ENCODE results near the gene MAPRE3. TPM values are rescaled to one million over a fixed set of nuclear protein-coding genes. Genes with fewer than 3 reads are reported as not detected.
"Not testable (repeated sequence)": the region's sequence is repeated elsewhere in the genome, so short reads cannot be mapped to it uniquely, and the experiment has no call there.

Gene MAPRE3
- total and polyA plus RNA-seq, 4 experiments from 2014 or later, result 1.3 to 3.6 (median 2.9) TPM

DNA sequence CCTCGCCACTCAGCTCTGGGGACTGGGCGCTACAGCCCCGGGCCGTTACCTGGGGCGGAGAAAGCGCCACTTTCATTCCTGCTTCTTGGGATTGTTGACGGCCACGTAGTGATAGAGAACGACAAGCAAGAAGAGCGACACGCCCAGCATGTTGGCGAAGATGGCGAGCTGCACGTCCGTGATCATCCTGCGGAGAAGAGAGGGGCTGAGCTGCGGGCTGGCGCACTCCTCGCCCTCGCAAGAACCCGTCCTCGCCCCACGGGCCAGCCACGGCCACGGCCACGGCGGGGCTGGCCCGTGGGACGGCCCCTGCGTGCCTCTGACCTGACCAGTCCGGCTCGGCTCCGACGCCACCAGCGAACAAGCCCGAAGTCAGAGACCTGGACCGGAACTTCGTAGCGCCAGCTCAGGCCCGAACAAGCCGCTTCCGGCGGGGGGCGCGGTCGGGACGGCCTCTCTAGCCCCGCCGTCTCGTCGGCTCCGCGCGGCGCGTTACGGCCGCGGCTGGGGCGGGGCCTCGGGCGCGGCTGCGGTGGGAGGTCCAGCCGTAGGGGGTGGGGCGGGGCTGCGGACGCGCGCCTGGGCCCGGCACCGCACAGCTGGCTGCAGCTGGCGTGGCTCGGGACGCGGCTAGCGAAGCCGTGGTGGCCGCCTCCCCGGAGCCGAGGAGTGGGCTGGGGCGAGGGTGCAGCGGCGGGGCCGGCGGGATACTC lies 101.0 kb downstream of the MAPRE3 start, which contains the start of gene OST4:
TSS of gene OST4 (minus strand) at position 378 of the 713 bp plus-strand sequence.
- H3K9me3 ChIP-seq (ENCODE audit: control insufficient read depth in 1 of 2, low read length in 2 of 2), result no peaks in the 10 kb centered on the region
- CTCF ChIA-PET (ENCODE audit: partially characterized antibody), result interaction anchor here (1.0 to 5.7 kb wide), 4 partner anchors 13 to 298 kb away, joined by 3 to 46 read pairs (median 9); partner anchors contain the start of genes AGBL5 and KHK
- no peaks in the 10 kb centered on the region for H3K9me3 Mint-ChIP-seq
- peaks cover 20 to 35% of the 10 kb centered on the region in 2 donors for H3K36me3 Mint-ChIP-seq
- peak within 1 kb of the TSS; percentile 95 to 97 for H3K4me3 ChIP-seq (ENCODE audit: low read length in 2 of 2)
- intact Hi-C loops (cut with micrococcal nuclease), result loop anchor here (1.0 to 2.0 kb wide), 4 partner anchors 10 to 39 kb away; partner anchors contain the start of genes AGBL5, KHK and TMEM214
- H3K27me3 Mint-ChIP-seq, result no peaks in the 10 kb centered on the region
- H3K4me1 Mint-ChIP-seq, result peaks cover 44 to 86% (median 70%) of the 10 kb centered on the region in 4 donors
- H3K4me1 ChIP-seq (ENCODE audit: insufficient read depth, low read length), result peaks cover 62% of the 10 kb centered on the region
- POLR2A ChIA-PET (ENCODE audit: partially characterized antibody), result interaction anchor here (0.7 to 18.9 kb wide), 16 partner anchors 9 to 357 kb away, joined by 3 to 402 read pairs (median 4); partner anchors contain the start of genes AGBL5, ATRAID, GTF3C2 and KHK
- H3K36me3 ChIP-seq (ENCODE audit: insufficient read depth, low read length), result peaks cover 26% of the 10 kb centered on the region
- peak within 1 kb of the TSS; percentile 93 to 99 (median 98) for H3K27ac Mint-ChIP-seq
- H3K27me3 ChIP-seq (ENCODE audit: insufficient read depth, low read length), result no peaks in the 10 kb centered on the region
- peak within 1 kb of the TSS; percentile 92 to 98 (median 97) for H3K4me3 Mint-ChIP-seq
- H3K27ac ChIP-seq (ENCODE audit: low read depth, low read length), result peak within 1 kb of the TSS; percentile 95
- peak; percentile 87 to 91 (median 89) for DNase-seq

DNA sequence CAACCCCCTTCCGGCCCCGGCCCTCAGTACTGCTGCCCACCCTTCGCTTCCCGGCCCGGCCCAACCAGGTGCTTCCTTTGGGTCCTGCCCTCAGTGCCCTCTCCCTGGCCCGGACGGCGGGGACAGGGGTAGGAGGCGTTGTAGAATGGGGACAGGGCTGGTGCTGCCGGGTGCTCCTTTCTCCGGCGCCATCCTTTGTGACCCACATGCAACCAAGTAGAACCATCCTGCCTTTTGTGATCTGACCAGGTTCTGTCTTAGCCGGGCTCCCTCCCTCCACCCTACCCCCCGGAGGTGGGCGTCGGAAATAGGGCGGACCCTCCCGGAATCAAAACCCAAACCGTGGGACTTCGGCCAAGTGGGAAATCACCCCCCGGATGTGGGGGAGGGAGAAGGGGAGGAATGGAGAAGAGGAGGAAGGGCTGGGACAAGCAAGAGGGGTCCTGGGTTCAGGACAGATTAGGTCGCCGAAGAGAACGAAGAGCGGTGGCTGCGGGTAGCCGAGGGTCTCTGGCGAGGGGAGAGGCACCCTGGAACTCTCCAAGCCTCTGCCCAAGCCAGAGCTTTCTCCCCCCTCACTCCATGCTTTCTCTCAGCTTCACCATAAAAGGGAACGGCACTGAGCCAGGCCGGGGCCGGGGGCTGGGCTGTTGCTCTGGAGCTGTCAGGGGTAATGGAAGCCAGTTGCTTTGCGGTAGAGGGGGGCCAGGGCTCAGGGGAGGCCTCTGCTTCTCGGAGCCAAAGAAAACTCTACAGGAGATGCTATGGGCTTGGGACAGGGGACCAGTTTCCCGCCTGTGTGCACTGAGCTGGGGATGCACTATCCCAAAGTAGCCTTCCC lies 101.8 kb downstream of the MAPRE3 start:
- intact Hi-C loops (cut with micrococcal nuclease), result loop anchor here (1.0 to 2.0 kb wide), 4 partner anchors 9 to 39 kb away; partner anchors contain the start of genes AGBL5, KHK and TMEM214
- CTCF ChIA-PET (ENCODE audit: partially characterized antibody), result interaction anchor here (1.0 to 5.7 kb wide), 4 partner anchors 12 to 297 kb away, joined by 3 to 46 read pairs (median 9); partner anchors contain the start of genes AGBL5 and KHK
- peaks cover 26% of the 10 kb centered on the region for H3K36me3 ChIP-seq (ENCODE audit: insufficient read depth, low read length)
- peaks cover 19 to 35% of the 10 kb centered on the region in 2 donors for H3K36me3 Mint-ChIP-seq
- H3K4me3 Mint-ChIP-seq, result peak overlapping the region; percentile 67 to 83 (median 80)
- DNase-seq, result peak in 1 of 5 donors; percentile 10
- H3K27ac ChIP-seq (ENCODE audit: low read depth, low read length), result peak overlapping the region; percentile 95
- POLR2A ChIA-PET (ENCODE audit: partially characterized antibody), result interaction anchor here (0.6 to 18.9 kb wide), 16 partner anchors 8 to 337 kb away, joined by 3 to 402 read pairs (median 4); partner anchors contain the start of genes AGBL5, ATRAID, KHK and PPM1G
- no peaks in the 10 kb centered on the region for H3K9me3 ChIP-seq (ENCODE audit: control insufficient read depth in 1 of 2, low read length in 2 of 2)
- peaks cover 46 to 87% (median 69%) of the 10 kb centered on the region in 4 donors for H3K4me1 Mint-ChIP-seq
- H3K27me3 Mint-ChIP-seq, result no peaks in the 10 kb centered on the region
- peak overlapping the region; percentile 38 to 97 for H3K4me3 ChIP-seq (ENCODE audit: low read length in 2 of 2)
- no peaks in the 10 kb centered on the region for H3K9me3 Mint-ChIP-seq
- no peaks in the 10 kb centered on the region for H3K27me3 ChIP-seq (ENCODE audit: insufficient read depth, low read length)
- H3K4me1 ChIP-seq (ENCODE audit: insufficient read depth, low read length), result peaks cover 62% of the 10 kb centered on the region
- H3K27ac Mint-ChIP-seq, result peak overlapping the region; percentile 72 to 90 (median 85)

DNA sequence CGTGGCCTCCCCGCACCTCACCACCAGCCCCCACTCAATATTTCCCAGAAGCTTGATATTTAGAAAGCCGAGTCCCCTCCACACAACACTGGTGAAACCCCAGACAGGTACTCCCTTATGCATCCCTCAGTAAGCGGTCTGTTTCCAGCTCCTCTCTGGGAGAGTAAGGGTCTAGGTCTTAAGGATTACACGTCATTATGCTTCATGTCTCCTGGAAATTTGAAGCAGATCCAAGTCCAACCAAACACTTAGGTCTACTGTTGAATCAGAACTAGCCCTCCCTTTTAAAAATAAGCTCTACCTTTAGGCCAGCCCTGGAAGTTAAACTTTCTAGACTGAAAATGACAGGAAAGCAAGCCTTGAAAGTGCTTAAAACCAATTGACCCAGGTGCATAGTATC lies 102.5 kb downstream of the MAPRE3 start:
- no peaks in the 10 kb centered on the region for H3K9me3 ChIP-seq (ENCODE audit: control insufficient read depth in 1 of 2, low read length in 2 of 2)
- H3K4me3 ChIP-seq (ENCODE audit: low read length in 2 of 2), result no peak overlapping the region
- ChIA-PET POLR2A (ENCODE audit: partially characterized antibody) (interaction anchor here (0.6 to 18.9 kb wide), 5 partner anchors 9 to 61 kb away, joined by 3 to 402 read pairs (median 5); partner anchors contain the start of genes AGBL5, KHK and PREB), CTCF (ENCODE audit: partially characterized antibody) (interaction anchor here (2.8 to 5.7 kb wide), 2 partner anchors 12 to 21 kb away, joined by 14 to 46 read pairs; partner anchors contain the start of genes AGBL5 and KHK)
- no peaks in the 10 kb centered on the region for H3K9me3 Mint-ChIP-seq
- H3K27ac ChIP-seq (ENCODE audit: low read depth, low read length), result peak overlapping the region; percentile 95
- H3K4me1 ChIP-seq (ENCODE audit: insufficient read depth, low read length), result peaks cover 62% of the 10 kb centered on the region
- peak overlapping the region; percentile 66 to 82 (median 80) for H3K4me3 Mint-ChIP-seq
- intact Hi-C loops (cut with micrococcal nuclease), result no loop called here
- H3K27ac Mint-ChIP-seq, result peak overlapping the region; percentile 72 to 90 (median 80)
- H3K27me3 Mint-ChIP-seq, result peaks cover 0 to 1% of the 10 kb centered on the region in 2 donors
- peaks cover 14 to 27% of the 10 kb centered on the region in 2 donors for H3K36me3 Mint-ChIP-seq
- peaks cover 20% of the 10 kb centered on the region for H3K36me3 ChIP-seq (ENCODE audit: insufficient read depth, low read length)
- H3K4me1 Mint-ChIP-seq, result peaks cover 47 to 80% (median 64%) of the 10 kb centered on the region in 4 donors
- no peaks in the 10 kb centered on the region for H3K27me3 ChIP-seq (ENCODE audit: insufficient read depth, low read length)
- DNase-seq, result no peak

DNA sequence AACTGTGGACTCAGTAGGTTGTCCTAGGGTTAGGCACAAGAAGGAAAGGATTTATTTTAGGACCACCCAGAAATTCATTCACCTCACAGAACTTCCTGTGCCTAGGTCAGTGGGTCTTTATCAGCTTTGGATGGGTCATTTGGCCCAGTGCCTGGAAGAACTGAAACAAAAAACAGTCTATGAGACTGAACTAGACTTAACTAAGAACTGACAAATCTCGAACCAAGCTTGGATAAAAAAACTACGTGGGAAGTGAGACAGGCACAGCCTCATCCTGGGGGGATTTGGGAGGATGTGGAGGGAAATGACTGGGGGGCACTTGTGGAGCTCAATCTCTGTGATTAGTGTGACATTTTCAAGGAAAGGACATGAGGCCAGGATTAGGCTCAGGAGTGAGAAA lies 103.3 kb downstream of the MAPRE3 start:
- peaks cover 60% of the 10 kb centered on the region for H3K4me1 ChIP-seq (ENCODE audit: insufficient read depth, low read length)
- peaks cover 44 to 71% (median 58%) of the 10 kb centered on the region in 4 donors for H3K4me1 Mint-ChIP-seq
- no peaks in the 10 kb centered on the region for H3K9me3 ChIP-seq (ENCODE audit: control insufficient read depth in 1 of 2, low read length in 2 of 2)
- CTCF ChIA-PET (ENCODE audit: partially characterized antibody), result interaction anchor here (5.7 kb wide), 1 partner anchor 11 kb away, joined by 46 read pairs; the partner anchor contains the start of gene KHK
- intact Hi-C loops (cut with micrococcal nuclease), result no loop called here
- peaks cover 11% of the 10 kb centered on the region for H3K36me3 ChIP-seq (ENCODE audit: insufficient read depth, low read length)
- no peak for DNase-seq
- no peak overlapping the region for H3K4me3 ChIP-seq (ENCODE audit: low read length in 2 of 2)
- POLR2A ChIA-PET (ENCODE audit: partially characterized antibody), result interaction anchor here (1.0 to 18.9 kb wide), 4 partner anchors 10 to 60 kb away, joined by 3 to 402 read pairs (median 96); partner anchors contain the start of genes AGBL5, KHK and PREB
- H3K27me3 ChIP-seq (ENCODE audit: insufficient read depth, low read length), result no peaks in the 10 kb centered on the region
- H3K27ac ChIP-seq (ENCODE audit: low read depth, low read length), result no peak overlapping the region
- H3K4me3 Mint-ChIP-seq, result peak overlapping the region in 5 of 8 donors; percentile 11 to 67 (median 49)
- peaks cover 10 to 19% of the 10 kb centered on the region in 2 donors for H3K36me3 Mint-ChIP-seq
- peaks cover 0 to 2% of the 10 kb centered on the region in 2 donors for H3K27me3 Mint-ChIP-seq
- peak overlapping the region; percentile 6 to 89 (median 72) for H3K27ac Mint-ChIP-seq
- no peaks in the 10 kb centered on the region for H3K9me3 Mint-ChIP-seq

DNA sequence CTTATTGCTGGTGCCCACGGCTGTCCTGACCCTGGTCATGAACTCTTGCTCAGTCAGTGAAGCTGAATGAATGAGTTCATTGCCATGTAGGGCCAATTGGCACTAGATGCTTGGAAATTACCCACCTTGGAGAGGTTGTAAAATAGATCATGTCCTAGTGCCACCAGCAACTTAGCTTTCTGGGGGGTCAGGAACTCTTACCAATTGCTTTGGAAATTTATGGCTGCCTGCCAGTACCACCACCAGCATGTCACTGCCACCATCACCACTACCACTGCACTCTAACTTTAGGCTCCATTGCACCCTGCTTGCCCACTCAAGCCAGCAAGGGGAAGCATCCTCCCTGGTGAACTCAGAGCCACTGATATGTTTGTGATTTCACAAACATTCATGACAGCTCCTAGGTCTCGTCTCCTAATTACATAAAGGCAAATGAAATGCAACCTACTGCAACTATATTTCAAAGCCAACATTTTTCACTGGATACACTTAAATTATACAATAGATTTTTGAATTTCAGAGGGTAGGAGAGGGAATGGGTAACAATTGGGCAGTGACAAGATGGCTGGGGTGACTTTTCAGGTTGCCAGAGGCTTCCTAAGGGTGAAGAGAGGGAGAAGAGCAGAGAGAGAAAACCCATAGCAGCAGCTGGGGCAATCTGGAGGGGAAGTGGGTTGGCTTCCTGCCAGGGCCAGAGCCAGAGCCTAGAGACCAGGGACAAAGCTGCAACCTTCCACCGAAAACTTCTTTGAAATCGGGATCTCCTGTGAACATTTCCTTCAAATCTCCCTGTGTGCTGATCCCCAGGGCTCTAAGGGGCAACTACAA lies 104.5 kb downstream of the MAPRE3 start:
- CTCF ChIA-PET (ENCODE audit: partially characterized antibody), result interaction anchor here (1.4 to 5.7 kb wide), 2 partner anchors 10 to 24 kb away, joined by 5 to 46 read pairs; partner anchors contain the start of gene KHK
- Histone ChIP-seq H3K27ac (ENCODE audit: low read depth, low read length) (peak overlapping the region; percentile 1), H3K4me1 (ENCODE audit: insufficient read depth, low read length) (peaks cover 48% of the 10 kb centered on the region), H3K27me3 (ENCODE audit: insufficient read depth, low read length) (no peaks in the 10 kb centered on the region), H3K36me3 (ENCODE audit: insufficient read depth, low read length) (no peaks in the 10 kb centered on the region), H3K4me3 (ENCODE audit: low read length in 2 of 2) (no peak overlapping the region), H3K9me3 (ENCODE audit: control insufficient read depth in 1 of 2, low read length in 2 of 2) (no peaks in the 10 kb centered on the region)
- peak overlapping the region; percentile 58 to 93 (median 75) for H3K27ac Mint-ChIP-seq
- POLR2A ChIA-PET (ENCODE audit: partially characterized antibody), result interaction anchor here (1.3 to 18.9 kb wide), 3 partner anchors 9 to 38 kb away, joined by 3 to 402 read pairs (median 187); partner anchors contain the start of genes AGBL5 and KHK
- DNase-seq, result peak; percentile 60 to 64 (median 62)
- peaks cover 0 to 8% of the 10 kb centered on the region in 2 donors for H3K36me3 Mint-ChIP-seq
- intact Hi-C loops (cut with micrococcal nuclease), result no loop called here
- H3K9me3 Mint-ChIP-seq, result no peaks in the 10 kb centered on the region
- peaks cover 0 to 2% of the 10 kb centered on the region in 2 donors for H3K27me3 Mint-ChIP-seq
- peaks cover 33 to 59% (median 47%) of the 10 kb centered on the region in 4 donors for H3K4me1 Mint-ChIP-seq
- H3K4me3 Mint-ChIP-seq, result peak overlapping the region; percentile 7 to 75 (median 64)

DNA sequence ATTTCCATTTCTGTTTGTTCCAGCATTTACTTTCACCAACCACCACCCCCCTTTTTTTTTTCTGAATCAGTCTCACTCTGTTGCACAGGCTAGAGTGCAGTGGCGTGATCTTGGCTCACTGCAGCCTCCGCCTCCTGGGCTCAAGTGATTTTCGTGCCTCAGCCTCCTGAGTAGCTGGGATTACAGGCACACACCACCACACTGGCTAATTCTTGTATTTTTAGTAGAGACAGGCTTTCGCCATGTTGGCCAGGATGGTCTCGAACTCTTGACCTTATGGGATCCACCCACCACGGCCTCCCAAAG lies 105.1 kb downstream of the MAPRE3 start:
- peak overlapping the region; percentile 1 for H3K27ac ChIP-seq (ENCODE audit: low read depth, low read length)
- H3K27me3 ChIP-seq (ENCODE audit: insufficient read depth, low read length); H3K36me3 Mint-ChIP-seq; H3K36me3 ChIP-seq (ENCODE audit: insufficient read depth, low read length); H3K9me3 Mint-ChIP-seq; DNase-seq; H3K27me3 Mint-ChIP-seq; intact Hi-C loops (cut with micrococcal nuclease); H3K4me3 ChIP-seq (ENCODE audit: low read length in 2 of 2); H3K9me3 ChIP-seq (ENCODE audit: control insufficient read depth in 1 of 2, low read length in 2 of 2): not testable (repeated sequence)
- POLR2A ChIA-PET (ENCODE audit: partially characterized antibody), result interaction anchor here (1.3 to 18.9 kb wide), 3 partner anchors 8 to 39 kb away, joined by 3 to 402 read pairs (median 187); partner anchors contain the start of genes AGBL5 and KHK
- Mint-ChIP-seq H3K4me1 (peaks cover 34 to 57% (median 44%) of the 10 kb centered on the region in 4 donors), H3K27ac (peak overlapping the region; percentile 58 to 93 (median 75)), H3K4me3 (peak overlapping the region; percentile 7 to 75 (median 64))
- CTCF ChIA-PET (ENCODE audit: partially characterized antibody), result interaction anchor here (1.4 to 5.7 kb wide), 2 partner anchors 9 to 25 kb away, joined by 5 to 46 read pairs; partner anchors contain the start of gene KHK
- H3K4me1 ChIP-seq (ENCODE audit: insufficient read depth, low read length), result peaks cover 44% of the 10 kb centered on the region

All from CD4-positive, alpha-beta memory T cell (primary cell).